Epidermal melanocyte (primary cell): ENCODE data around the gene ARHGAP42.

ENCODE experiments used
- DNase-seq: peaks from one replicate; pipeline ENCODE4 v3.0.0; 2011; ENCODE audit warnings: low spot score; ENCODE audit not compliant: insufficient read length

ARHGAP42 gene

DNA sequence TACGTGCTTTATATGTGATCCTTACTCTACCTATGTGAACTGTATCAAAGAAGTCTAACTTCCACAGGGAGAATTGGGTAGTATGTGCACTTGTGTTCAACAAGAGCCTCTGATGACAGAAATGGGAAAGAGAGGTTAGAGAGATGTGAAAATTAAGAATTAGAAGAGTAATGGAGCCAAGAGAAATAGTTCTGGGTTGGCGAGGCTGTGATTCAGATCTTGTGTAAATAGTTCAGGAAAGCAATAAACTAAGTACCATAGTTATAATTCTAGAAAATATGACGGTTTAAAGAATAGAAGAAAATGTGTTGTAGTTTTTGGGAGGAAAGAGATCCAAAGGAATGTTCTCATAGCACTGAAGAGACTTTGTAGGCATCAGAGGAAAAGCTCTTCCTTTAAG lies 112.4 kb downstream of the ARHGAP42 start:
- DNase-seq = no peak

DNA sequence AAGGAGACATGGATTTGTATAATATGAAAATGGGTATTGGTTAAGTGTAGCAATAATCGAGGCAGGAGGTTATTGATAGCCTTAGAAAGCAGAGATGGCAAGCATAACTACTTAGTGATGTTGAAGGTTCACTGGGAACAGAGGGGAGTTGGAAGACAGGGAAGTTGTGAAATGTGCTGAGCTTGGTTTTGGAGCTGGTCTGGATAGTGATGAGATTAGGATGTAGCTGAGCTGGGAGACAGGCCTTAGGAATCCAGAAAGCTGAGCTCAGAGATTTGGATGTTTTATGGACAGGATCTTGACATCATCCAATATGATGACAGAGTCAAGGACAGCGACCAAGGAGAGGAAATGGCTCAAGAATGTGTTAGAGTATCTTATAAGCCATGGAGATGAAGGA lies 113.1 kb downstream of the ARHGAP42 start:
- DNase-seq = no peak

DNA sequence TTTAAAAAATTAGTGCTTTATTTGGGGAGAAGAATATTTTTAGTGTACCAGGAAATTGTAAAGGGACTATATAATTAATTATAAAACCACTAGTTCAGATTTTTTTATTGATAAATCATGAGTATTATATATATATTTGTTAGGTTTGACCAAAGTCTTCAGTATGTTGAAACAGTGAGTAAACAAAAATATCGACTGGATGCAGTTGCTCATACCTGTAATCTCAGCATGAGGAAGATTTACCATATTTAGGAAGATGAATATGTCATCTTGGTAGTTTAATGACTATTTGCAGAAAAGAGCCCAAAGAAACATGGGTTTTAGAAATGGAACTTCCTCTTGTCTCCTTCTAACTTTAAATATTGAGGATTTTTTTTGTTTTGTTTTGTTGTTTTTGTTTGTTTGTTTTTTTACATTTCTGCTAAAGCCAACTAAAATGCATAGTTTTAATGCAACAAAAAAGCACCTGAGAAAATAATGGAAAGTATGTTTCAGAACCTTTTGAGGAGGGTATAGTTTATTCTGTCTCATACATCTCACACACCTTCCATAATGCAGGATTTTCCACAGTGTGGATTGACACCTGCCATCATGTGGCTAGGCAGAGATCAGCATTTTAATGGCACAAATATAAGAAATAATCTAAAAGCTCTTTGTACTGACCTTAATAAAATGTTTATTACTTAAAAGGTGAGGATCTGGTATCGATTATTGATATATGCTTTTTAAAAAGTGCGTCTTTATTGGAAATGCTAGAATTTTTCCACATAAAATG lies 114.3 kb downstream of the ARHGAP42 start:
- no peak for DNase-seq

DNA sequence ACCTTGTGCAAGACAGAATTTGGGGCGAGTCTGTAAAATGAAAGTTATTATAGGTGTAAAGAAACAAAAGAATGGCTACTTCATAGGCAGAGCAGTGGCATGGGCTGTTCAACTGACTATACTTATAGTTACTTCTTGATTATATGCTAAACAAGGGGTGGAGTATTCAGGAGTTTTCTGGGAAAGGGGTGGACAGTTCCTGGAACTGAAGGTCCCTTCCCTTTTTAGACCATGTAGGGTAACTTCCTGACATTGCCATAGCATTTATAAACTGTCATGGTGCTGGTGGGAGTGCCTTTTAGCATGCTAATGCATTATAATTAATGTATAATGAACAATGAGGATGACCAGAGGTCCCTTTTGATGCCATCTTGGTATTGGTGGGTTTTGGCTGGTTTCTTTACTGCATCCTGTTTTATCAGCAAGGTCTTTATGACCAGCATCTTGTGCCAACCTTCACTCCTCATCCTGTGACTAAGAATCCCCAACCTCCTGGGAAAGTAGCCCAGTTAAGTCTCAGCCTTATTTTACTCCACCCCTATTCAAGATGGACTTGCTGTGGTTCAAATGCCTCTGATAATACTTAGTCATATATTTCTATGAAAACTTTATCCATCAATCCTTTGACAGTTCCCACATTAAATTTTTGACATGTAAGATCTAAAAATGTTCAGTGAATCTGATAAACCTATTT lies 118.6 kb downstream of the ARHGAP42 start:
- no peak for DNase-seq

DNA sequence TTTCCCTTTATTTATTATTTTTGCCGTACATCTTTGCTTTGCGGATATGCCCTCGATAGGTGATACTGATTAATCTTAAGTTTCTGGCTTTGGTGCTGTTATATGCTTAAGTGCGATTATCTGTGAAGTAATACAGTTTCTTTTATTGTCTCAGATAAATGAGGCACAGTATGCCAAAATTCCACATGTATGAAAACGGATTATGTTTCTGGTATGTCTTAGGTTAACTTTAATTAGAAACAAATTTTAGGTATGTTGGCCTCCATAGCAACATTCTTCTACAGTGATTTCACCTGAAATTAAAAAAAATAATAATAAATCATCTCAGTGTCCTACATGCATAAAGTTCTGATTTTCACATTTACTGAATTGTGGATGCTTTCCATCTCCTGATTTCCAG lies 119.2 kb downstream of the ARHGAP42 start:
- no peak for DNase-seq

DNA sequence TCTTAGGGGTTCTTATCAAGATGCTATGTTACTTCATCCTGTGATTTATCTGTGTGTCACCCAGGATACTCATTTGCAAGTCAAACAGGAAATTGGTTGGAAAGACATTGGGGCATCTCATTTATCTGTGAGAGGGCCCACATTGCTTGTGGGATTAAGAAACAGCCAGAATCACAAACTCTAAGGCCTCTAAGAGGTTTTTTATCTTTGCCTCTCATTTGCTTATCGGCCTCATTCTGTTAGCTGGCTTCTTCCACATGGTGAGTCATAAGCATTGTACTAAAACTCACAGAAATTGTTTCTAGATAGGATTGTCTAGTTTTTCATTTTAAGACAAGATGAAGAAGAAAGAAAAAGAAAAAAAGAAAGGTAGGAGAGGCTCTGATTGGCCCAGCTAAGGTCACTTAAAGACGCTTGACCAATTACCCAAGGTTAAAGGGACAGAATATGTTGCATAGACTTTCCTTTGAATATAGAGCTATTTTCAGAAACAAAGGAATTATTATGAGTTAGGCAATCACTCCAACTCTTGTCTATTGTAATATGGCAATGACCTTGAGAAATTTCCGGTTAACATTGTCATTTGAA lies 121.9 kb downstream of the ARHGAP42 start:
- DNase-seq = no peak

DNA sequence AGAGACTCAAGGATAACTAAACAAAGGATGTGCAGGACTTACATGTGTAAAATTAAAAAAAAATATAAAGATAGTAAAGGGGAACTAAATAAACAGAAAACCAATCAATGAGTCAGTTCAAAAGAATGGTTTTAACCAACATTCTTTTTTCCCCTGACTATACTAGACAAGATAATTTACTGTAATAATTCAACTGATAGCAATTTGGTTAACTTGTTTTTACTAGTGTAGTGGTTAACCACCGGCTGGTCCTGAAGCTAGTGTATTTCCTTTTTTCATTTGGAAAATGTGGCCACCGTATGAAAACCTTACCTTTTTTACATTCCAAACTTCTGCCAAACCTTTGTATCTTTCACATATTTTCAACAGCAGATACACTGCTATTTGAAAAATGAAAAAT lies 123.1 kb downstream of the ARHGAP42 start:
- DNase-seq = no peak

DNA sequence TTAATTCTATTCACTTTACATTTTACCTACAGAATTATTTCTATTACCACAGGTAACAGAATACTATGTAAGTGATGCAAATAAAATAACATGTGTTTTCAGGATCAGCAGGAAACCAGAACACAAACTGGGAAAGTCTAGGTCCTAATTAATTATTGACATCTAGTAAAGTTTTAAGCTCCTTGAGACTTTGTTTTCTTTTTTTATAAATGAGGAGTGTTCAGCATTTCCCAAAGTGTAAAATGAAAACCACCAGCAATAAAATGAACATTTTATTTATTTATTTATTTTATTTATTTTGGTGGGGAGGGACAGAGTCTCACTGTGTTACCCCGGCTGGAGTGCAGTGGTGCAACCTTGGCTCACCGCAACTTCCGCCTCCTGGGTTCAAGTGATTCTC lies 123.6 kb downstream of the ARHGAP42 start:
- DNase-seq = no peak

DNA sequence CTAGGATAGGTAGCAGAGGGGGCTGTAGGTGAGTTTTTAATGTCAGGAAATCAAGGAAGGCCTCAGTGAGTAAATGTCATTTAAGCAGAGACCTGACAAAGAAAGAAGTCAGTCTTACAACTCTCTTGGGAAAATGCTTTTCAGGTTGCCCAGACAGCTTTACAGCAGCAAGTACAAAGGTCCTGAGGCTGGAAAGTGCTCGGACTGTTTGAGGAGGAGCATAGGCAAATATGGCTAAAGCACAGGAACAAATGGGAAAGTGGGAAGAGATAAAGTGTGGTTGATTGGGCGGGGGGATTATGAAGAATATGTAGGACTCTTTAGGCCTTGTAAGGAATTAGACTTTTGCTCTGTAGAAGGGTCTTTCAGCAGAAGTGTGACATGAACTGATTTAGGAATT lies 125.4 kb downstream of the ARHGAP42 start:
- no peak for DNase-seq

DNA sequence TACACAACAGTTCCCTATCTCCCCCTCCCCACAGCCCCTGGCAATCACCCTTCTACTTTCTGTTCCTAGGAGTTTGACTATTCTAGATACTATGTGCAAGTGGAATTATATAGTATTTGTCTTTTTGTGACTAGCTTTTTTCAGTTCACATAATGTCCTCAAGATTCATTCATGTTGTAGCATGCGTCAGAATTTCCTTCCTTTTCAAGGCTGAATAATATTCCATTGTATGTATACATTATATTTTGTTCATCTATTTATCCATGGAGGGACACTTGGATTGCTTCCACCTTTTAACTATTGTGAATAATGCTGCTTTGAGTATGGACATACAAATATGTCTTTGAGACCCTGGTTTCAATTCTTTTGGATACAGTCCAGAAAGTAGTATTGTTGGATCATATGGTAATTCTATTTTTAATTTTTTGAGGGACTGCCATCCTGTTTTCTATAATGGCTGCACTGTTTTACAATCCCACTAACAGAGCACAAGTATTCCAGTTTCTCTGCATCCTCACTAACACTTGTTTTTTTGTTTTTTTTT lies 128.8 kb downstream of the ARHGAP42 start:
- no peak for DNase-seq

DNA sequence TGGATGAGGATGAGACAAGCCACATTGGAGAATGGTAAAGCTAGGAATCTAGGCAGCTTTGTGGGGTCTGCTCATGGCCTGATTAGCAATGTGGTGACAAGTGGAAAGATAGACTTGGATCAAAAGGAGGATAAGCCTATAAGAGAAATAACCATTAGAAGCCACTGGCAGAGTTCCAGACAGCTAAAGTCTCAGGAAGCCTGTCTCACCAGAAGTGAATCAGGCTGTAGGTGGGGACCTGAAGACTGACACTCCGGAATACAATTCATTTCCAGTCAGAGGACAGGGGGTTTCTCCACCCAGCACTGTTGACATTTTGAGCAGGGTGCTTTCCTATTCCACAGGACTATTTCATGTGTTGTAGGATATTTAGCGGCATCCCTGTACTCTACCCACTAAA lies 129.7 kb downstream of the ARHGAP42 start:
- DNase-seq = no peak

DNA sequence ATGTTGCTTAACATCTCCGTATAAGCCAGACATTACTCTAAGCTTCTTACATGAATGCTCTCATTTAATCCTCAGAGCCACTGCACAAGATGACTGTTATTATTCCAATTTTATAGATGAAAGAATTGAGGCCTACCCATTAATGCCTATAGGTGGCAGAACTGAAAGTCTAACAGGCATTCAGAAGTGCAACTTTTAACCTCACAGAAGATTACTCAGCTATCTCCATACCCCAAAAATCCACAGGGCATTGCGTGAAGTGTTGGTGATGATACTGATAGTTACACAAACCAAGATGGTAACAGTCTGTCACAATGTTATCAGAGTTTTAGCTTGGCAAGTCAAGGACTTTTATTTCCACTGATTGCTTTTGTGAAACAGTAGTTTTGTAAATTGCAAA lies 130.5 kb downstream of the ARHGAP42 start:
- DNase-seq = no peak

DNA sequence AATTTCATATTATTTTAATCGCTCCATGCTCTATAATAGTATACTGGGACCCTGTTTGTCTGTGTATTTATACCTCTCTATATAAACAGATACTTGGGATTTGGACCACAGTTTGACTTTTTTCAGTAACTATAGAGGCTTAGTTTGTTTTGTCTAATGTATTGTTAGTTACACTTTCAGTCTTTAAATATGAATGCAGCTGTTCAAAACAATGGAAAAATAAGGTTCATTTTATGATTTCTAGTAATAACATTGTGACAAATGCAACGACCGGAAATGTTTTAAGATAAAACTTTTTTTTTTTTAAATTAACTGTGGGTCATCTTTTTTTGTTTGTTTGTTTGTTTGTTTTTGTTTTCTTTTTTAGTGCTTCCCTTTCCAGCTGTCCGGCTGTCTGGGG lies 133.5 kb downstream of the ARHGAP42 start:
- DNase-seq = no peak

DNA sequence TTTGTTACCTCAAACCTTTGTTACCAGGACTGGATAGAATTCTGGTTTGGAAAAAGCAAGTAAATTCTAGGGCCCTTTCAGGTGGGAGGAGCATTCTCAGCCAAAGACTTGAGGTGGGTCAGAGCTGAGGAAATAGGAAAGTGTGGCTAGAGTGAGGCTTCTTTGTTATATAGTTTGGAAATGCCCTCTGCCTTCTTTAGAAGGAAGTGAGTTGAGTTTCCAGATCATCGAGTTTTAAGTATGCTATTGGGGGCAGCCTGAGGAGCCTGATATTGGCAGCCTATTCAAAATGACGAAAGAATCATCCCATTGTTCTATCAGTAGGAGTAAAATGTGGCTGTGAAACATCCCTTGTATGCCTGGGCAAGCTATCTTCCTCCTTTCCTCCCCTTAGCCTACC lies 134.1 kb downstream of the ARHGAP42 start:
- DNase-seq = no peak

DNA sequence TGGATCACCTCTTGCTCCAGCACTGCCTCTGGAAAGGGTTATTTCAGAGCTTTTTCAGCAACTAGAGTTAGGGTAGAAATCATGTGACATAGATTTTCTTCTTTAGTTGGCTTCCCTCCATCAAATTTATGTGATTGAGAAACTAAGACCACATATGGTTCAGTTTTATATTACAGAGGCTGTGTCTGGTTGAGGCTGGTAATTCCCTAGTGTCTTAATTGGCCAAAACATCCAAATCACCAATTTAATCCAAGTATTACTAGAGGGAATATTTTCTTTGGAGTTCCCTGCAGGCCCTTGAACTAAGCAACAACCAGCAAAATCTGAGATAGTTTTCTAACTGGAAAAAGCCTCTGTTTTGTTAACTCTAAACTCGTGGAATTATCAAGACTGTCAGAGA lies 136.3 kb downstream of the ARHGAP42 start:
- no peak for DNase-seq

DNA sequence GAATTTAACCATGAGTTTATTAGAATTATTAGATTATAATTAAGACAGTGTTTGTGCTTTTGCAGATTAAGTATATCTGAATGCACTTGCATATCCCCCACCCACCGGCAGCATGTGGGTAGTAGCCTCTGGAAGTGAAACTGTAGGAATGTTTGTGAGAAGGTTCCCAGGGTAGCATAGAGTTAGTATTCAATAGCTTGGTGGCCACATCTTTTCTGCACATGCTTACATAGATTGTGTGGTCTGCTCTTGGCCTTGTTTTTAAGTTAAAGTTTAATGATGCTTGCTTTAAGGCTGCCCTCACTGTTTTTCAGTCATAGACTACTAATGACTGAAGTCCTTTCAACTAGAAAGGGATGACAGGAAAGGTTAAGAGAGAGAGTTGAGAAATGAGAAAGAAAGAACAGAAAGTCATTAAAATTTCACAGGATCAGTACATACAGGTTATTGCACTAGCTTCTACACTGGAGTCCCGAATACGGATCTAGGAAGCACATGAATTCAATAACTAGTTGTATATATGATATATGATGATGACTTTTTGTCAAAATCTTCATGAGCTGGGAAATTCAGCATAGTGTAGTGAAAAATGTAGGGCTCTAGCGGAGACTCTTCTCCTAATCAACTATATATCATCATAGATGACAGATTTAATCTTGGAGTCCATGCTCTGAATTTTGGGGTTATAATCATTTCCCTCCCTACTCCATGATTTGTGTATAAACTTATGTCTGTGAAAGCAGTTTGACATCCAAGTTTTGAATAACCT lies 137.1 kb downstream of the ARHGAP42 start:
- DNase-seq = no peak

DNA sequence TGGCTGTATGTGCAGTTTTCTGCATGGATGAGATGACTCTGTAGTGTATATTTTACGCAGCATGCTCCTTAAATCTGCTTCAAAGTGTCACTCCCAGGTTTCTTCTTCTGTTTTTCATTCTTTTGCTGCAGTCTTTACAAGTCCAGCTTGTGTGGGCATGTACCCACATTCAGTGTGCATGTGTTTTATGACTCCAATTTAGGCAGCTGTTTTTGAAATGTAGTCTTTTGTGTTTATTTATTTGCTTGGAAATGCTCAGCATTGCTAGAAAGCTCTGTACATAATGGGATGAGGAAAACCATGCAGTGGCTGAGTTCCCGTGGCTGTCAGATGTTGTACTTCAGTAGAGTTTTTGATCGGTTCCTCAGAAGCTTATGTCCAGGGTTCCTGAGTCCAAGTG lies 138.5 kb downstream of the ARHGAP42 start:
- DNase-seq = no peak

DNA sequence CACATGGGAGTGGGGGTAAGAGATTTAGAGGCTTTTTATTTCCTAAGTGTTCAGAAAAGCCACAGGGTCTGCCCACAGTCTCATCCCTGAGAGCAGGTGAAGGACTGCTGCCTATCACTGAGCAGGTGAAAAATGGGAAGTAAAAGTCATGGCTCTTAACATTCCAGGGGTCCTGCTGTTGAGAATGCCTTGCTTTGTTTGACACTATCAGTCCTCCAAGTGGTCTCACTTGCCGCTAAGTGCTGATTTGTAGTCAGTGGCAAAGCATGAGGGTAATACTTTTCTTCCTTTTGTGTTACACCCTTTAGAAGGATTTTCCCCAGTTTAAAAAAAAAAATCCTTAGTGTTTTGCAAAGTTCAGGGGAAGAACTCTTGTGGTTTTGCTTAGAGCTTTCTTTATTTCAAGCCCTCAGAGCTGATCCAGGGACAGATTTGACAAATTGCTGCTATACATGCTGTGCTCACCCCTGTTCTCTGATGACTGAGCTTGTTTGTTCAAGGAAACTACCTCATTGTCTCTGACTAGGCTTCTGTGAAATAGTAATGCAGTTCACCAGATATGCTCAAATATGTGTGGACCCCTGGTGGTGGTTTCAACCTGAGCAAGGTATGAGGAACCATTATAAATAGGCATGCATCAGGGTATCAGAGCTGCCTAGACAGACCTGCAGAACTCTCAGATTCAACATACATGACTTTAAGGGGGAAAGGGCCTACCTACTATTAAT lies 141.0 kb downstream of the ARHGAP42 start:
- no peak for DNase-seq

DNA sequence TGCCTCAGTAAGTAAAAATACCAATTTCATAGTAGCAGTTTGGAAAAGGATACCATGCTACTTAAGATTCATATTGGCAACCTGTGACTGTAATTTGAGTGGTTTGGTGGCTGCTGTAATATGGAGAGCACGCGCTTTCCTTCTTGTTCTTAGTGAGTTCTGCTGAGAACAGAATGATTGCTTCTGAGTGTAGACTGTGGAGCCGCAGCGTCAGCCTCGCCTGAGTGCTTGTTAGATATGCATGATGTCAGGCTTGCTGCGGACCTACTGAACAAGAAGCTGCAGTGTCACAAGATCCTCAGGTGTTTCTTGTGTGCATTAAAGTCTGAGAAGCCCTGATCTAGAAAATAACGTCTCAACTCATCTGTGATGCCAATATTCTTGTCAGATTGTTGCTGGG lies 143.2 kb downstream of the ARHGAP42 start:
- no peak for DNase-seq

DNA sequence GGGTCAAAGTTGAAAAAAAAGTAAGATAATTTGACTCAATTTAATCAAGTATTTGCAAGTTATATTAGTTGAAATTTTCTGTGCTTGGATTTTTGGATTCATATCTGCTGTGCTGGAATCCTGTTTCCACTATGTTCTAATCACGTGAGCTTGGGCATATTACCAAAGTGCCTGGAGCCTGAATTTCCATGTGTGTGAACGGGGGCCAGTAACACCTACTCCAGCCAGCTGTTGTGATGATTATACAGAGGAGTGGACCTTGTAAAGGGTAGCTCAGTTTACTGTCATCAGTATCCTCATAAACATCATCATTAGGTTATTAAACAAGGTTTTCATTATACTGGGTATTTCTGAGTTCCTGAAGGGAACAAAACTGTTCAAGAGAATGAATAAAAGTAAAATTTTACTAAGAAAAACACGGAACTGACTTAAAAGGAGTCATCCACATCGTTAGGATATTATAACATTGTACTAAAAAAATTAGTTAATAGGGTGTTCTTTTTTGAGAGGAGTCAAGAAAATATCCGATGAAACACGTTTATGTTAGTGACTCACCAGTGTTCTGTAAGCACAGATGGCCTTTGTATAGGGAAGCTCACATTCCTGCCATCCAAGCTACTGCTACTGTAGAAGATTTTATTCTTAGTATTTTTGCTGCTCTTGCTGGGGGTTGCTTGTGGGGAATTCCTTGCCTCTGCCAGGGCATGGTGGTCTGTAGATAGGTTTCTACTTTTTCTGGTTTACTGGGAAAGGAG lies 144.1 kb downstream of the ARHGAP42 start:
- DNase-seq = no peak
